Heart right ventricle (tissue), 16 donors: ENCODE data around the gene COL21A1. TPM values are rescaled to one million over a fixed set of nuclear protein-coding genes. Genes with fewer than 3 reads are reported as not detected.

ENCODE experiments used
- ATAC-seq, 8 donors: fragments of 200-7000 bp; cut with Tn5 transposase; one replicate each; pipeline ENCODE4 v1.9.1; 2020; ENCODE audit warnings: mild to moderate bottlenecking in 8 of 8, moderate library complexity in 8 of 8, moderate number of reproducible peaks in 1 of 8
- DNase-seq, 2 donors: peaks; one replicate each; pipeline ENCODE4 v3.0.0-alpha.2; 2020
- H3K27ac ChIP-seq, 10 donors: fragments of 200-600 bp; sonication (generic) in 2 of 10; one replicate each; pipeline versions ENCODE4 v1.5.0 to v1.8.0; 2020 to 2022; ENCODE audit warnings: mild to moderate bottlenecking in 3 of 10
- H3K27me3 ChIP-seq, 7 donors: fragments of 200-600 bp; one replicate each; pipeline ENCODE4 v1.8.0; 2021 to 2022; ENCODE audit warnings: mild to moderate bottlenecking in 2 of 7
- H3K36me3 ChIP-seq, 9 donors: fragments of 200-600 bp; sonication (generic) in 1 of 9; one replicate each; pipeline versions ENCODE4 v1.5.0 to v1.8.0; 2020 to 2022; ENCODE audit warnings: mild to moderate bottlenecking in 2 of 9
- H3K4me1 ChIP-seq, 9 donors: fragments of 200-600 bp; sonication (generic) in 1 of 9; one replicate each; pipeline versions ENCODE4 v1.5.0 to v1.8.0; 2020 to 2022; ENCODE audit warnings: mild to moderate bottlenecking in 4 of 9
- H3K4me3 ChIP-seq, 10 donors: fragments of 200-600 bp; sonication (generic) in 2 of 10; one replicate each; pipeline versions ENCODE4 v1.5.0 to v1.8.0; 2020 to 2022; ENCODE audit warnings: mild to moderate bottlenecking in 7 of 10, moderate library complexity in 2 of 10
- H3K9me3 ChIP-seq, 11 donors: fragments of 200-600 bp in 10 of 11; sonication (generic) in 2 of 11; one replicate each; pipeline versions ENCODE4 v1.5.0 to v1.8.0; 2013 to 2022; ENCODE audit warnings: mild to moderate bottlenecking in 2 of 11, control low read depth in 1 of 11, moderate library complexity in 1 of 11
- WGBS, 2 donors: extraction: QIAGEN DNeasy Blood & Tissue Kit; methylation state at CpG; one replicate each; pipeline ENCODE4 v1.1.7; 2013; ENCODE audit warnings: inconsistent platforms in 1 of 2; 5-methylcytosine and 5-hydroxymethylcytosine counted together
- intact Hi-C, 10 donors: fragments of 100-400 bp; cut with DNase I; formaldehyde crosslinking; loops; one replicate each; pipeline versions ENCODE4 v1.11.1 to v1.14.2; 2022
- polyA plus RNA-seq, 2 donors: library from polyadenylated mRNA; stranded (reverse); fragments of 200-250 nt; gene quantifications; one replicate each; pipeline ENCODE4 v1.2.3, GENCODE V29; 2013
- total RNA-seq, 10 donors: library from RNA; stranded (reverse); fragmentation: NEBNext Ultra II Directional in 3 of 10; extraction: Animal tissue kit (Norgen Biotek cat#: 25700) in 3 of 10; gene quantifications; one replicate each; pipeline versions ENCODE4 v1.2.1 to v1.2.4, GENCODE V29; 2021 to 2023
- TF ChIP-seq, protein P1 (sequence below), 9 donors: fragments of 200-600 bp; sonication (generic) in 2 of 9; IDR thresholded peaks; one replicate each; pipeline versions ENCODE4 v1.5.0 to v1.8.0; 2021 to 2022; ENCODE audit warnings: antibody characterized with exemption in 9 of 9, mild to moderate bottlenecking in 5 of 9, moderate library complexity in 1 of 9
- donor health status: Arrhythmogenic right ventricular cardiomyopathy.
- donor health status: ischemic (EF 13 %, LVEDD 7.1; RV severe dilation, severe dysfunction).
- donor health status: healthy with polysubstance abuse.
- donor health status: DM: no; HTN: yes; CAD: no.
- donor health status: DM: no; HTN: no; CAD: no.
- donor health status: ischemic (EF 25% LVEDD 6.9; RV normal size, moderate dysfunction).
- donor health status: ischemic (EF 25% LVEDD 5.7; RV mildly dilated, moderate dysfunction).
- donor health status: healthy.
- donor health status: DM: yes; HTN: yes; CAD: no.
- donor health status: Ischemic cardiomyopathy.
- donor health status: ischemic (EF 35%, LVEDD 5.7; RV mildly dilated, moderate dysfunction).
- donor health status: nonischemic (EF 11% LVEDD 7.7; RV severe dilation, severe dysfunction).
- donor health status: DM: yes; HTN: yes; CAD: no.
- donor health status: PGD.
- donor health status: ischemic (EF 29% LVEDD 5.4; RV normal size, mild dysfunction).
- donor health status: nonischemic (EF 23%, LVEDD 6.1; RV moderate dilation, normal function).

Gene COL21A1
- total and polyA plus RNA-seq, 12 donors: 11.0 to 171 (median 69.9) TPM

DNA sequence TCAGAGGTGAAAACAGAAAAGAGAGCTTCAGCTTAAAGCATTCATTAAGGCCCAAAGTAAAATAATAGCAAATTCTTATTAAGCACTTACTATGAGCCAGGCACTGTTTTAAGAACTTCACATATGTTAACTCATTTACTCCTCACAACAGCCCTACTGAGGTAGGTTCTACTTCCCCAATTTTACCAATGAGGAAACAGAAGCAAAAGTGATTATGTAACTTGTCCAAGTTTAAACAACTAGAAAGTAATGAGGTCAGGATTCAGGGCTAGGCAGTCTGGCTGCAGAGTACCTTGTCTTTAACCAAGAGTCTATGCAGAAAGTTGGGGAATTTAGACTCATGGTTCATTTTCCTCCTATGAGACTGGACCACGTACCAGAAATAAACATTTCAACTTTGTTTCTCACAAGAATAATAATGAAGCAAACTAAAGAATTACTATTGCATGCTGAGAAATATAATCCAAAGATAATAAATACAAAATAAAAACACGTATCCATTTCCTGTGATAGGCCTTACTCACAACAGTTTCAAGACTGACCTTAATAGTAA is 3.8 kb downstream of the COL21A1 start:
- DNase-seq (no peak), ATAC-seq (peak in 1 of 8 donors; percentile 45)
- Histone ChIP-seq H3K4me3 (no peak overlapping the region), H3K9me3 (no peaks in the 10 kb centered on the region), H3K27me3 (peaks cover 0 to 17% (median 0%) of the 10 kb centered on the region in 7 donors), H3K4me1 (peaks cover 0 to 45% (median 10%) of the 10 kb centered on the region in 9 donors), H3K27ac (peak overlapping the region in 2 of 10 donors; percentile 12 to 16), H3K36me3 (no peaks in the 10 kb centered on the region)
- WGBS, 2 donors: 63 to 76% methylated on average over 2 of the region's 2 CpGs
- intact Hi-C loops: no loop called here
- TF ChIP-seq, protein P1, sequence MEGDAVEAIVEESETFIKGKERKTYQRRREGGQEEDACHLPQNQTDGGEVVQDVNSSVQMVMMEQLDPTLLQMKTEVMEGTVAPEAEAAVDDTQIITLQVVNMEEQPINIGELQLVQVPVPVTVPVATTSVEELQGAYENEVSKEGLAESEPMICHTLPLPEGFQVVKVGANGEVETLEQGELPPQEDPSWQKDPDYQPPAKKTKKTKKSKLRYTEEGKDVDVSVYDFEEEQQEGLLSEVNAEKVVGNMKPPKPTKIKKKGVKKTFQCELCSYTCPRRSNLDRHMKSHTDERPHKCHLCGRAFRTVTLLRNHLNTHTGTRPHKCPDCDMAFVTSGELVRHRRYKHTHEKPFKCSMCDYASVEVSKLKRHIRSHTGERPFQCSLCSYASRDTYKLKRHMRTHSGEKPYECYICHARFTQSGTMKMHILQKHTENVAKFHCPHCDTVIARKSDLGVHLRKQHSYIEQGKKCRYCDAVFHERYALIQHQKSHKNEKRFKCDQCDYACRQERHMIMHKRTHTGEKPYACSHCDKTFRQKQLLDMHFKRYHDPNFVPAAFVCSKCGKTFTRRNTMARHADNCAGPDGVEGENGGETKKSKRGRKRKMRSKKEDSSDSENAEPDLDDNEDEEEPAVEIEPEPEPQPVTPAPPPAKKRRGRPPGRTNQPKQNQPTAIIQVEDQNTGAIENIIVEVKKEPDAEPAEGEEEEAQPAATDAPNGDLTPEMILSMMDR (IDR thresholded peaks at IDR 0.05): no peak

DNA sequence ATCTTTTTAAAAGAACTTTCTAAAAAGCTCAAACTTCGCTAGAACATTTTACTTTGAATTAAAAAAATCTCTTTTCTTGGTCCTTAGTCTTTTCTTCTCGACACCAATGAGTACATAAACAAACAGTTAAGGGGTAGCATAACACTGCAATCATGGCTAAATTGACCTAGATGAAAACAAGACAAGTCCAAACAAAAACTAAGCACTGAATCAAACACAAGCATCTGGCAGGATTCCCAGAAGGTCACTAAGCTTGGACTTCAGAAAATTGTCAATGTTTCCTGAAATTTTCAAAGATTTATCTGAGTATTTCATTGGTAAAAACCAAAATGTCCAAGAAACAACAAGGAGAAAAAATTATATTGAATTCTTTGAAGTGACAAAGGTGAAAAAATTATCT is 5.0 kb downstream of the COL21A1 start:
- DNase-seq: no peak
- peaks cover 0 to 12% (median 0%) of the 10 kb centered on the region in 7 donors for H3K27me3 ChIP-seq
- no peaks in the 10 kb centered on the region for H3K9me3 ChIP-seq
- peaks cover 0 to 39% (median 10%) of the 10 kb centered on the region in 9 donors for H3K4me1 ChIP-seq
- WGBS, 2 donors: 16 to 24% methylated on average over 2 of the region's 2 CpGs
- intact Hi-C loops: no loop called here
- H3K4me3 ChIP-seq: no peak overlapping the region
- TF ChIP-seq, protein P1 (IDR thresholded peaks at IDR 0.05): no peak
- no peaks in the 10 kb centered on the region for H3K36me3 ChIP-seq
- H3K27ac ChIP-seq: no peak overlapping the region
- no peak for ATAC-seq

DNA sequence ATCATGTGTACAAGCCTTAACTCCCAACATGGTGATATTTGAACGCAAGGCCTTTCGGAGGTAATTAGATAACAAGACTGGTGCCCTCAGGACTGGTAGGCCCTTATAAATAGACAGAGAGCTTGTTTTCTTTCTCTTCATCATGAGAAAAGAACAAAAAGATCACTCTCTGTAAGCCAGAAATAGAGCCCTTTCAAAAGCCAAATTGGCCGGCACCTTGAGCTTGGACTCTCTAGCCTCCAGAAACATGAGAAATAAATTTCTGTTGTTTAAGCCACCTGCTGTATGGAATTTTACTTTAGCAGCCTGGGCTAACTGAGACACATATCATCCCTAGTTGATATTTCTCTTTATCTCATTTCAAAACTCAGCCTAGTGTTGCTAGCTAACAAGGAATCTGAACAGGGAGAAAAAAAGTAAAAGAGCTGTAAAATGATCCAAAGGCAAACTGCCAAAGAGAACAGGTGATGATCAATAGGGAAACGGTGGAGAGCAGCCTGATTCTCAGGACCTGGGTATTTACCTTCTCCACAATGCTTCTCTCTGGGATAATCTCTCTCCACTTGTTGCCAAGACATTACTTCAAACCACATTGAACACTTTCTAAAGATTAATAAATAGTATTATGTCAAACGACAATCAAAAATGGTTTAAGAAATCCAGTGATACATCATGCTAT is 6.1 kb downstream of the COL21A1 start:
- H3K27ac ChIP-seq: no peak overlapping the region
- peaks cover 0 to 36% (median 10%) of the 10 kb centered on the region in 9 donors for H3K4me1 ChIP-seq
- H3K9me3 ChIP-seq: no peaks in the 10 kb centered on the region
- intact Hi-C loops: no loop called here
- WGBS, 2 donors: 68 to 79% methylated on average over 5 of the region's 5 CpGs
- TF ChIP-seq, protein P1 (IDR thresholded peaks at IDR 0.05): no peak
- no peak overlapping the region for H3K4me3 ChIP-seq
- peaks cover 0 to under 1% (median 0%) of the 10 kb centered on the region in 7 donors for H3K27me3 ChIP-seq
- DNase-seq (no peak), ATAC-seq (no peak)
- no peaks in the 10 kb centered on the region for H3K36me3 ChIP-seq

DNA sequence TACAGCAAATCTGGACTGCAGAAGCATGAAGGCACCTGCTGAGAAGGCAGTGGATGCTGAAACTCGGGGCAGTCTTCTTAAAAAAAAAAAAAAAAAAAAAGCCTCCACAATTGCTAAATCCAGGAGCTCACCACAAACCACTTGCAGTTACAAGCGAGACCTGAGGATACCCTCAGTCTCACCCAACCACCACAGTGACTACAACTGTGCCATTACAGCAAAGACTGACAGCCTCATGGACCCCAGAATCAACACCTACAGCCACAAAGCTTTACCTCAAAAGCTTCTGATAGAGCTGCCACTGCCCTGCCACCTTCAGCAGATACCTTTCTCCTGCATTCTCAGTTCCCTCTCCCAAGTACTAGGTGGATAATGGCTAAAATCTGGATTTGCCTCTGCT is 9.0 kb downstream of the COL21A1 start:
- 82 to 83% methylated on average over 2 of the region's 2 CpGs for WGBS, 2 donors
- ATAC-seq (no peak), DNase-seq (no peak)
- H3K27me3 ChIP-seq: no peaks in the 10 kb centered on the region
- H3K4me1 ChIP-seq: peaks cover 0 to 25% (median 3%) of the 10 kb centered on the region in 9 donors
- H3K27ac ChIP-seq: no peak overlapping the region
- TF ChIP-seq, protein P1 (IDR thresholded peaks at IDR 0.05): no peak
- intact Hi-C loops: no loop called here
- no peaks in the 10 kb centered on the region for H3K9me3 ChIP-seq
- H3K4me3 ChIP-seq: no peak overlapping the region
- H3K36me3 ChIP-seq: no peaks in the 10 kb centered on the region
